ENCODE data around the gene PLCB1.
"Not testable (repeated sequence)": the region's sequence is repeated elsewhere in the genome, so short reads cannot be mapped to it uniquely, and the experiment has no call there.

Gene PLCB1

GRCh38 chr20:8154638-8155037 lies 22.6 kb downstream of the PLCB1 start:
- H3K4me3 ChIP-seq (ENCODE audit: control insufficient read depth, low read depth, low read length), result no peak overlapping the region
- no peak for DNase-seq (ENCODE audit: low read depth)
- TF ChIP-seq CTCF (IDR thresholded peaks at IDR 0.05; ENCODE audit: control insufficient read depth, insufficient read depth, low read depth, low read length, missing control alignments), result no peak

DNA sequence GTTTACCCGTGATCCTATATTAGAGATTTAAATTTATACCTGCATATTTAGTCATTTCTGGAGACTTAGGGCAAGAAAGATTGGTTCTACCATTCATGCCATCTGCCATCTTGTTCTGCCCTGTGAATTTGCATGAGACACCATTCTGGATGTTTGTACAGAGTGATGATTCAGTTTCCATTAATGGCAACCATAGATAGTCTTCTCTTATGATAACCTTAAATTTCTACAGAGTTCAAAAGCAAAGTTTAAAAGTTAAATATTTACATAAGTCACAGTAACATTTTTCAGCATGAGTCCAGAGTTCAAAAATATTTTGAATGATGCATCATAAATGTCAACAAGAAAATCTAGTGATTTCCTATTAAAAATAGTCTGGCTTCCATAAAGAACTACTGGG lies 23.2 kb downstream of the PLCB1 start:
- TF ChIP-seq CTCF (IDR thresholded peaks at IDR 0.05; ENCODE audit: control insufficient read depth, insufficient read depth, low read depth, low read length, missing control alignments), result no peak
- no peak overlapping the region for H3K4me3 ChIP-seq (ENCODE audit: control insufficient read depth, low read depth, low read length)
- no peak for DNase-seq (ENCODE audit: low read depth)

- no peak for TF ChIP-seq CTCF (IDR thresholded peaks at IDR 0.05; ENCODE audit: control insufficient read depth, insufficient read depth, low read depth, low read length, missing control alignments)
- no peak overlapping the region for H3K4me3 ChIP-seq (ENCODE audit: control insufficient read depth, low read depth, low read length)
- no peak for DNase-seq (ENCODE audit: low read depth)
Measured at GRCh38 chr20:8155812-8156211, 23.7 kb downstream of the PLCB1 start.

DNA sequence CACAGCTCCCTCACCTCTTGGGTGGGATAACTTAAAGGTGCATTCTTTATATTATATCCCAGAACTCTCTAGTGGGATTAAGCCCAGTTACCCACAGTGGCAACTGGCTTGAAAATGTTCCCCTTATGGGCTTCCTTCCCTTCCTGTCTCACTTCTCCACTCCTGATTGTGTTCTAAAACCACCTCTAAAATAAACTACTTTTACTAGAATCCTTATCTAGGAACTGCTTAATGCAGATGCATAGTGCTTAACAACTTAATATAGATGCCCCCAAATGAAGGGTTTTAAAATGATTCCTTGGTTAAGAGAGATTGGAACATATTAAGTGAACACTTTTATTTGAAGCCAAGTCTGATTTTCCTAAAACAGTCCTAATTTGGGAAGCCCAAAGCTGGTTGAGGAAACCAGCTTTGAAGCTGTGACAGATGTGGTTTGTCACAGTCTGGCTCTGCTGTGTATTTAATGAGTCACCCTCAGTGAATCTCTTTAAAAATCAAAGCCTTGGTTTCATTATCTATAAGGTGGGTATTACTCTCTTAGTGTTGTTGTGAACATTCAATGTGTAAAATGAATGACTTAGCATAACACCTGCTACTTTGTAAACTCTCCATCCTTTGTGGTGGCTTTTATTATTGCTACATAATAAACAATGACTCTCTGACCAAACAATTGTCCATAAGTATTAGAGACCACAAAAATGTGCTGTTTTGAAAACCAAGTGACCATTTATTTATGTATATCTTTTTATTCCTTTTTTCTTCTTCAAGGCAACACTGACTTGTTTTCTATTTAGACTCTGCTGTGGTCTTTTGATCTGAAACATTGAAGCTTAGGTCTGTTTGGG lies 24.4 kb downstream of the PLCB1 start:
- no peak for TF ChIP-seq CTCF (IDR thresholded peaks at IDR 0.05; ENCODE audit: control insufficient read depth, insufficient read depth, low read depth, low read length, missing control alignments)
- DNase-seq (ENCODE audit: low read depth), result no peak
- H3K4me3 ChIP-seq (ENCODE audit: control insufficient read depth, low read depth, low read length), result no peak overlapping the region

GRCh38 chr20:8159217-8159616 lies 27.2 kb downstream of the PLCB1 start:
- not testable (repeated sequence) for H3K4me3 ChIP-seq (ENCODE audit: control insufficient read depth, low read depth, low read length); DNase-seq (ENCODE audit: low read depth)

- no peak for TF ChIP-seq CTCF (IDR thresholded peaks at IDR 0.05; ENCODE audit: control insufficient read depth, insufficient read depth, low read depth, low read length, missing control alignments)
- H3K4me3 ChIP-seq (ENCODE audit: control insufficient read depth, low read depth, low read length), result no peak overlapping the region
- no peak for DNase-seq (ENCODE audit: low read depth)
Measured at GRCh38 chr20:8161264-8162071, 29.4 kb downstream of the PLCB1 start.

- TF ChIP-seq CTCF (IDR thresholded peaks at IDR 0.05; ENCODE audit: control insufficient read depth, insufficient read depth, low read depth, low read length, missing control alignments), result no peak
- no peak overlapping the region for H3K4me3 ChIP-seq (ENCODE audit: control insufficient read depth, low read depth, low read length)
- no peak for DNase-seq (ENCODE audit: low read depth)
Measured at GRCh38 chr20:8162610-8163009, 30.5 kb downstream of the PLCB1 start.

All from AG09309 (cell line).